Measurements from ENCODE around the gene MED15. TPM values are rescaled to one million over a fixed set of nuclear protein-coding genes. Genes with fewer than 3 reads are reported as not detected.

MED15 gene
- polyA plus RNA-seq, 3 donors from 2014 or later: 12.1 to 91.3 (median 23.0) TPM

GRCh38 chr22:20602609-20603164 lies 95.3 kb downstream of the MED15 start:
- no peaks in the 10 kb centered on the region for H3K9me3 Mint-ChIP-seq
- peaks cover 0 to 4% (median 3%) of the 10 kb centered on the region in 3 donors for H3K27me3 Mint-ChIP-seq (ENCODE audit: low read depth in 3 of 3)
- no peak overlapping the region for H3K4me3 Mint-ChIP-seq
- peaks cover 33 to 39% of the 10 kb centered on the region in 2 donors for H3K4me1 Mint-ChIP-seq
- no peak for DNase-seq
- peaks cover 0 to 8% (median 3%) of the 10 kb centered on the region in 3 donors for H3K36me3 Mint-ChIP-seq
- peak overlapping the region in 2 of 6 donors; percentile 6 to 58 for H3K27ac Mint-ChIP-seq

GRCh38 chr22:20604092-20604747 lies 96.8 kb downstream of the MED15 start:
- DNase-seq: no peak
- H3K9me3 Mint-ChIP-seq: no peaks in the 10 kb centered on the region
- H3K27me3 Mint-ChIP-seq (ENCODE audit: low read depth in 3 of 3): peaks cover 0 to 4% (median 3%) of the 10 kb centered on the region in 3 donors
- peaks cover 0 to 8% (median 3%) of the 10 kb centered on the region in 3 donors for H3K36me3 Mint-ChIP-seq
- H3K27ac Mint-ChIP-seq: no peak overlapping the region
- H3K4me1 Mint-ChIP-seq: peaks cover 46 to 55% of the 10 kb centered on the region in 2 donors
- H3K4me3 Mint-ChIP-seq: no peak overlapping the region

- peak overlapping the region in 1 of 5 donors; percentile 27 for H3K4me3 Mint-ChIP-seq
- peaks cover 0 to 8% (median 3%) of the 10 kb centered on the region in 3 donors for H3K36me3 Mint-ChIP-seq
- H3K4me1 Mint-ChIP-seq: peaks cover 52 to 60% of the 10 kb centered on the region in 2 donors
- peak overlapping the region in 1 of 6 donors; percentile 49 for H3K27ac Mint-ChIP-seq
- DNase-seq: no peak
- peaks cover 0 to 7% (median 3%) of the 10 kb centered on the region in 3 donors for H3K27me3 Mint-ChIP-seq (ENCODE audit: low read depth in 3 of 3)
- no peaks in the 10 kb centered on the region for H3K9me3 Mint-ChIP-seq
Measured at GRCh38 chr22:20604776-20605221, 97.4 kb downstream of the MED15 start.

GRCh38 chr22:20605328-20605727 lies 97.9 kb downstream of the MED15 start:
- no peak for DNase-seq
- peaks cover 0 to 7% (median 6%) of the 10 kb centered on the region in 3 donors for H3K27me3 Mint-ChIP-seq (ENCODE audit: low read depth in 3 of 3)
- H3K9me3 Mint-ChIP-seq: no peaks in the 10 kb centered on the region
- no peak overlapping the region for H3K4me3 Mint-ChIP-seq
- peaks cover 0 to 4% (median 3%) of the 10 kb centered on the region in 3 donors for H3K36me3 Mint-ChIP-seq
- H3K4me1 Mint-ChIP-seq: peaks cover 55 to 62% of the 10 kb centered on the region in 2 donors
- peak overlapping the region in 2 of 6 donors; percentile 32 to 68 for H3K27ac Mint-ChIP-seq

- peaks cover 0 to 9% (median 7%) of the 10 kb centered on the region in 3 donors for H3K27me3 Mint-ChIP-seq (ENCODE audit: low read depth in 3 of 3)
- no peaks in the 10 kb centered on the region for H3K9me3 Mint-ChIP-seq
- peaks cover 58 to 64% of the 10 kb centered on the region in 2 donors for H3K4me1 Mint-ChIP-seq
- peaks cover 0 to 4% (median 3%) of the 10 kb centered on the region in 3 donors for H3K36me3 Mint-ChIP-seq
- H3K4me3 Mint-ChIP-seq: peak overlapping the region; percentile 49 to 77 (median 71)
- peak; percentile 62 to 73 (median 73) for DNase-seq
- peak overlapping the region; percentile 68 to 88 (median 82) for H3K27ac Mint-ChIP-seq
Measured at GRCh38 chr22:20606041-20606783, 98.8 kb downstream of the MED15 start.

GRCh38 chr22:20606784-20607128 lies 99.3 kb downstream of the MED15 start:
- Mint-ChIP-seq H3K36me3 (peaks cover 0 to 4% (median 3%) of the 10 kb centered on the region in 3 donors), H3K27me3 (ENCODE audit: low read depth in 3 of 3) (peaks cover 0 to 9% (median 7%) of the 10 kb centered on the region in 3 donors), H3K9me3 (no peaks in the 10 kb centered on the region), H3K4me3 (peak overlapping the region; percentile 49 to 77 (median 71)), H3K27ac (peak overlapping the region; percentile 68 to 88 (median 82)), H3K4me1 (peaks cover 63 to 69% of the 10 kb centered on the region in 2 donors)
- no peak for DNase-seq

- Mint-ChIP-seq H3K9me3 (no peaks in the 10 kb centered on the region), H3K4me1 (peaks cover 66 to 71% of the 10 kb centered on the region in 2 donors), H3K36me3 (peaks cover 0 to 1% (median under 1%) of the 10 kb centered on the region in 3 donors), H3K27ac (peak overlapping the region in 5 of 6 donors; percentile 24 to 82 (median 68)), H3K27me3 (ENCODE audit: low read depth in 3 of 3) (peaks cover 0 to 12% (median 7%) of the 10 kb centered on the region in 3 donors), H3K4me3 (peak overlapping the region in 3 of 5 donors; percentile 13 to 77 (median 24))
- DNase-seq: peak; percentile 59 to 66 (median 63)
Measured at GRCh38 chr22:20607157-20607907, 99.9 kb downstream of the MED15 start.

GRCh38 chr22:20610243-20610686 lies 102.9 kb downstream of the MED15 start:
- Mint-ChIP-seq H3K27me3 (ENCODE audit: low read depth in 3 of 3) (peaks cover 0 to 15% (median 7%) of the 10 kb centered on the region in 3 donors), H3K27ac (peak overlapping the region; percentile 82 to 96 (median 91)), H3K9me3 (no peaks in the 10 kb centered on the region), H3K4me3 (peak overlapping the region; percentile 61 to 83 (median 72)), H3K4me1 (peaks cover 69% of the 10 kb centered on the region in 2 donors), H3K36me3 (peaks cover 0 to 3% (median 0%) of the 10 kb centered on the region in 3 donors)
- DNase-seq: peak; percentile 70 to 76 (median 74)

- DNase-seq: no peak
- peaks cover 0 to 3% (median 0%) of the 10 kb centered on the region in 3 donors for H3K36me3 Mint-ChIP-seq
- H3K4me1 Mint-ChIP-seq: peaks cover 67 to 68% of the 10 kb centered on the region in 2 donors
- H3K27me3 Mint-ChIP-seq (ENCODE audit: low read depth in 3 of 3): peaks cover 0 to 14% (median 6%) of the 10 kb centered on the region in 3 donors
- H3K27ac Mint-ChIP-seq: peak overlapping the region; percentile 82 to 96 (median 91)
- peak overlapping the region; percentile 61 to 83 (median 72) for H3K4me3 Mint-ChIP-seq
- H3K9me3 Mint-ChIP-seq: no peaks in the 10 kb centered on the region
Measured at GRCh38 chr22:20610757-20611156, 103.3 kb downstream of the MED15 start.

- Mint-ChIP-seq H3K4me1 (peaks cover 60 to 62% of the 10 kb centered on the region in 2 donors), H3K4me3 (peak overlapping the region in 4 of 5 donors; percentile 65 to 83 (median 68)), H3K36me3 (peaks cover 0 to 3% (median 0%) of the 10 kb centered on the region in 3 donors), H3K27me3 (ENCODE audit: low read depth in 3 of 3) (peaks cover 0 to 17% (median 4%) of the 10 kb centered on the region in 3 donors), H3K27ac (peak overlapping the region; percentile 82 to 96 (median 91)), H3K9me3 (no peaks in the 10 kb centered on the region)
- DNase-seq: no peak
Measured at GRCh38 chr22:20611418-20611817, 104.0 kb downstream of the MED15 start.

GRCh38 chr22:20613301-20613700 lies 105.9 kb downstream of the MED15 start:
- H3K9me3 Mint-ChIP-seq: no peaks in the 10 kb centered on the region
- peaks cover 0 to 17% (median 3%) of the 10 kb centered on the region in 3 donors for H3K27me3 Mint-ChIP-seq (ENCODE audit: low read depth in 3 of 3)
- no peak overlapping the region for H3K4me3 Mint-ChIP-seq
- peaks cover 42 to 44% of the 10 kb centered on the region in 2 donors for H3K4me1 Mint-ChIP-seq
- H3K27ac Mint-ChIP-seq: peak overlapping the region in 2 of 6 donors; percentile 53 to 55
- DNase-seq: no peak
- peaks cover 0 to 3% (median 0%) of the 10 kb centered on the region in 3 donors for H3K36me3 Mint-ChIP-seq

- Mint-ChIP-seq H3K27ac (no peak overlapping the region), H3K4me1 (peaks cover 32% of the 10 kb centered on the region in 2 donors), H3K27me3 (ENCODE audit: low read depth in 3 of 3) (peaks cover 0 to 17% (median 0%) of the 10 kb centered on the region in 3 donors), H3K36me3 (peaks cover 0 to 3% (median 0%) of the 10 kb centered on the region in 3 donors), H3K4me3 (no peak overlapping the region), H3K9me3 (no peaks in the 10 kb centered on the region)
- DNase-seq: no peak
Measured at GRCh38 chr22:20615021-20615420, 107.6 kb downstream of the MED15 start.

Measured in immature natural killer cell (primary cell).